SH-SY5Y (cell line): ENCODE data around the gene COX4I2.

Source experiments
- GATA2 ChIP-seq: IDR thresholded peaks from 2 replicates; pipeline ENCODE4 v1.6.1; 2011; ENCODE audit warnings: mild to moderate bottlenecking, low read depth, low read length
- GATA3 ChIP-seq: IDR thresholded peaks from 2 replicates; pipeline ENCODE4 v1.6.1; 2011; ENCODE audit warnings: low read depth, mild to moderate bottlenecking, low read length, moderate library complexity

GRCh38 chr20:31691646-31692275 lies 54.0 kb downstream of the COX4I2 start:
- TF ChIP-seq GATA2 (no peak), GATA3 (no peak)
